ELR (cell line): ENCODE results near the gene DXO.
"Not testable (repeated sequence)": the region's sequence is repeated elsewhere in the genome, so short reads cannot be mapped to it uniquely, and the experiment has no call there.

Experiments used
- DNase-seq: peaks from one replicate; pipeline ENCODE4 v3.0.0-alpha.2; 2015; ENCODE audit warnings: low read depth

Gene DXO

DNA sequence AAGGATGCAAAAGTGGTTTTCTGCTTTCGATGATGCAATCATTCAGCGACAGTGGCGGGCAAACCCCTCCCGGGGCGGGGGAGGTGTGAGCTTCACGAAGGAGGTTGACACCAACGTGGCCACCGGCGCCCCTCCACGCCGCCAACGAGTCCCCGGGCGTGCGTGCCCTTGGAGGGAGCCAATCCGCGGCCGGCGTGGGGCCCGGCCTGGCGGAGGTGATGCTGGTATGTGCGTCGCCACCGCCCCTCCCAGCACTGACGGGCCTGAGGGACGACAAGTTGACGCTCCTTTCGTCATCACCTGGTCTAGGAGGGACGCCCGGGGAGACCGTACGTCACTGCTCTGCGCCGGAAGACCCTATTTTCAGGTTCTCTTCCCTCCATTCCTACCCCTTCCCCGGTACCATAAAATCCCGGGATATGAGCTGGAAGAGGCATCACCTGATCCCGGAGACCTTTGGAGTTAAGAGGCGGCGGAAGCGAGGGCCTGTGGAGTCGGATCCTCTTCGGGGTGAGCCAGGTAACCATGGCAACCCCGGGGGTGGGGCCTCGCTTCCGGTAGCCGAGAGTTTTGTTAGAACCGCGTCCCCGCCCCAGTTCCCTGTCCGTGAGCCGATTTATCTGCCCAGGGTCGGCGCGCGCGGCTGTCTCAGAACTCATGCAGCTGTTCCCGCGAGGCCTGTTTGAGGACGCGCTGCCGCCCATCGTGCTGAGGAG lies at the start of gene DXO:
Gene DXO, minus strand, starts transcription at position 146 of the 716 bp plus-strand sequence. CDS start 463 bp downstream, outside the sequence.
- DNase-seq, result peak; percentile 99

GRCh38 chr6:32014547-32014946 lies 42.6 kb upstream of the DXO start, which contains the start of gene C4B:
Gene C4B (plus strand): TSS chr6:32014795. CDS start chr6:32014846, 51 bp downstream.
- DNase-seq, result not testable (repeated sequence)

DNA sequence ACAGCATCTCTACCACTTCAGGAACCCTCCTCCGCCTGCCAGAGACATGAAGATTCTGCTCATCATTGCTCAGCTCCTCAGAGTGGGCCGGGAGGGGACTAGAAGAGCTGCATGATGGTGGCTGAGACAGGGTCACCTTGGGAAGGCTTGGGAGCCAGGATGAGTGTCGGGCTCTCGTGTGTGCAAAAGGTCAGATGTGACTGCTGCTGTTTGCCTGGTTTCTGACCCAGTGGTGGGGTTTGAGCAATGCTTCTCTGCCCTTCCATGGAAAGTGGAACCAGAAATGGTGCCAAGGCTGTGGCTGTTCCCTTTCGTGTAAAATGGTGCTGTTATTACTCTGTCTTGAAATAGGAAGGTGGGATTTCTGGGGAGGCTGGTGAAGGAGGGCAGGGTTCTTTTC lies 41.8 kb upstream of the DXO start:
- not testable (repeated sequence) for DNase-seq

DNA sequence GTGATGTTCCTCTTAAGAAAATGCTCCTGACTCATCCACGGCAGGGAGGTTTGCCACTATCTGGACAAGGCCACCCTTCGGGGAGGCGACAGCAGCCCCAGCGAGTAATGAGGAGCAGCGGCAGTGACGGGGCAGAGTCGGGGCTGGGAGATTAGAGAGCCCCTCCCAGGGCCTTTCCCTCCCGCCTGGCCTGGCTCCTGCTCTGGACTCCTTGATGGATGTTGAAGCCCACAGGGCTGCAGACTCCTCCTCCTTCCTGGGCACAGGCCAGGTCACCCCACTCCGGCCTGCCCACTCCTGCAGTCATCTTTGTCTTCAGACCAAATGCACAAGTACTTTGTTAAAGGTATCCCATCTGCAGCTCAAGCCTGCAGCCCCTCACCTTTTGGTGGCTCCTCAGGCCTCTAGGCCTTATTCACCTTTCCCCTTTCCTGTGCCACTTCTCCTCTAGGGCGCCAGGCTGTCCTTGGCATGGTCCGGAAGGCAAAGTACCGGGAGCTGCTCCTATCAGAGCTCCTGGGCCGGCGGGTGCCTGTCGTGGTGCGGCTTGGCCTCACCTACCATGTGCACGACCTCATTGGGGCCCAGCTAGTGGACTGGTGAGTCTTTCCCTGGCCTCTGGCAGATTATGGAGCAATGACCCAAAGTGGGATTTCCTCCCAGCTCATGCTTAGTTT lies 41.1 kb upstream of the DXO start:
- DNase-seq, result not testable (repeated sequence)

DNA sequence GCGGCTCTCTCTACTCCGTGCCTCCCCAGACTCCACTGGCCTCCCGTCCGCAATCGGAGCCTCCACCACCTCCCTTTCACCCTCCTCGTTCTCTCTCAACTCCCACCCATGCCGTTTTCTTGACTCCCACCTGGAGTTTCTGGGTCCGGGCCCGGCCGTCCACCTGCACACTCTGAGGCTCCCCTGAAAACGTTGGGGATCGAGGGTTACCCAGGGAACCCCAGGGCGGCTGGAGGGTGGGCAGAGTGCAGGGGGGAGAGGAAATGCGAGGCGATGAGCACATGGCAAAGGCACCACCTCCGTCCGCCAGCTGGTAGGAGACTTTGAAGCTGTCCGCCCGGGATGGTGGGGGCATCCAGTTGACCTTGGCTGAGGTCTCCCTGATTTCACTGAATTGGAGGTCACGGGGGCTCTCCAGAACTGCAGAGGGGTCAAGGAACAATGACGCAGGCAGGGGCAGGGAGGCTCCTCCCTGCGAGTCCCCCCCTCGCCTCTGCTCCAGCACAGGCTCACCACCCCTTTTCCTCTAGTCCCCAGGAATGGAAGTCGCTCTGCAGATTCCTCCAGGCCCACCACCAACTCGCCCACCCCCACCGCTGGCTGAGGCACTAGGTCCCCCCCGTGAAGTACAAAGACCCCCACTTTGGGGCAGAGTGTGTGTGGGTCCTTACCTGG lies 39.1 kb upstream of the DXO start:
- DNase-seq, result not testable (repeated sequence)

GRCh38 chr6:32009537-32009936 lies 37.6 kb upstream of the DXO start:
- not testable (repeated sequence) for DNase-seq

GRCh38 chr6:32008616-32009015 lies 36.7 kb upstream of the DXO start:
- DNase-seq, result not testable (repeated sequence)

DNA sequence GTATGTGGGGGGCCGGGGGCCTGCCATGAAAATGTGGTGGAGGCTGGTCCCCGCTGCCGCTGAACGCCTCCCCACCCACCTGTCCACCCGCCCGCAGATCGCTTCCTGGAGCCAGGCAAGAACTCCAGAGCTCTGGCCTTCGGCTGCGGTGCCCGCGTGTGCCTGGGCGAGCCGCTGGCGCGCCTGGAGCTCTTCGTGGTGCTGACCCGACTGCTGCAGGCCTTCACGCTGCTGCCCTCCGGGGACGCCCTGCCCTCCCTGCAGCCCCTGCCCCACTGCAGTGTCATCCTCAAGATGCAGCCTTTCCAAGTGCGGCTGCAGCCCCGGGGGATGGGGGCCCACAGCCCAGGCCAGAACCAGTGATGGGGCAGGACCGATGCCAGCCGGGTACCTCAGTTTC lies 36.1 kb upstream of the DXO start:
- DNase-seq, result not testable (repeated sequence)

GRCh38 chr6:32007086-32007485 lies 35.1 kb upstream of the DXO start:
- not testable (repeated sequence) for DNase-seq

- DNase-seq, result not testable (repeated sequence)
Observed at GRCh38 chr6:32005991-32006529, 34.1 kb upstream of the DXO start.

GRCh38 chr6:32005538-32005880 lies 33.6 kb upstream of the DXO start:
- DNase-seq, result not testable (repeated sequence)

GRCh38 chr6:32004864-32005537 lies 33.1 kb upstream of the DXO start:
- not testable (repeated sequence) for DNase-seq

GRCh38 chr6:32004393-32004792 lies 32.5 kb upstream of the DXO start:
- not testable (repeated sequence) for DNase-seq

DNA sequence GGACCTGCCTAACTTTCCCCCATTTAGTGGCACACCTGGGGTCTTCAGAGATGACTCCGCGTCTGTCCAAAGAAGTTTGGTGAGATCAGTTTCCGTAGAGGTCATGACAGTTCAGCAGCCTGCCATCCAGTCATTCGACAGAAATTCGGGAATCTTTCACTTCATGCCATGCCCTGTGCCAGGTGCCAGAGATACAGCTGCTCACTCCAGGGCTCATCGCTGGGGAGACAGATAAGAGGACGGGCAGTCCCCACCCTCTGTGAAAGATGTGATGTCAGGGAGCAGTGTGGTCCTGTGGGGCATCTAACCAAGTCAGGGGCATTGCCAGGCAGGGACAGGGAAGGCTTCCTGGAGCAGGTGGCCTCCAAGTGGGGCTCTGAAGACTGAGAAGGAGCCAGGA lies 31.4 kb upstream of the DXO start:
- DNase-seq, result not testable (repeated sequence)

- DNase-seq, result not testable (repeated sequence)
Observed at GRCh38 chr6:32002546-32003268, 30.8 kb upstream of the DXO start.

DNA sequence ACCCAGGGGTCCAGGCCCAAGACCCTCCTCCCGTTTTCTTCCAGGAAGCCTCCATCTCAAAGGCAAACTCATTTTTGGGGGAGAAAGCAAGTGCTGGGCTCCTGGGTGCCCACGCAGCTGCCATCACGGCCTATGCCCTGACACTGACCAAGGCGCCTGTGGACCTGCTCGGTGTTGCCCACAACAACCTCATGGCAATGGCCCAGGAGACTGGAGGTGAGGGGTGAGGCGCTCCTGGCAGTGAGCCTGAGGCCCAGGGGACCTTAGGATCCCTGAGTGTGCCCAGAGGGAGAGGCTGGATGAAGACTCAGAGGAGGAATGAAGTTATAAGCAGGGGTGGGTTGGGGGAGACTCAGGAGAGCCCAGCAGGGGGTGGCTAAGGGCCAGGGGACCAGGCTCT lies 24.4 kb upstream of the DXO start:
- DNase-seq, result not testable (repeated sequence)

DNA sequence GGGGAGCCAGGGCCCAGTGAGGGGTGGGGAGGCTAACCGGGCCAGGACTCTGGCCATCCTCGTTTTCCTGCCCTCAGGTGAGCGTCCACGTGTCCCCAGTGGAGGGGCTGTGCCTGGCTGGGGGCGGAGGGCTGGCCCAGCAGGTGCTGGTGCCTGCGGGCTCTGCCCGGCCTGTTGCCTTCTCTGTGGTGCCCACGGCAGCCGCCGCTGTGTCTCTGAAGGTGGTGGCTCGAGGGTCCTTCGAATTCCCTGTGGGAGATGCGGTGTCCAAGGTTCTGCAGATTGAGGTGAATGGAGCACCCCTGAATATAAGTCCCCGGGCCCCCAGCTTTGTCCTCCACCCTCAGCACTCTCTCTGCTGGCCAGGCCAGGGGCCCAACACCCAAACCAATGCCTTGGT lies 22.5 kb upstream of the DXO start:
- DNase-seq, result not testable (repeated sequence)

GRCh38 chr6:31989363-31989762 lies 17.4 kb upstream of the DXO start:
- DNase-seq, result not testable (repeated sequence)

- not testable (repeated sequence) for DNase-seq
Observed at GRCh38 chr6:31981744-31982143, 9.8 kb upstream of the DXO start, which contains the start of gene C4A. Gene C4A (plus strand): TSS chr6:31982057. CDS start chr6:31982108, 51 bp downstream.

- not testable (repeated sequence) for DNase-seq
Observed at GRCh38 chr6:31980998-31981397, 9.1 kb upstream of the DXO start.
